Subcutaneous adipose tissue (tissue), 4 donors: ENCODE measurements around the gene ITGB3. TPM values are rescaled to one million over a fixed set of nuclear protein-coding genes. Genes with fewer than 3 reads are reported as not detected.

ENCODE experiments used
- CTCF ChIP-seq: fragments of 450-650 bp; IDR thresholded peaks from one replicate; pipeline ENCODE4 v1.5.1; 2016; ENCODE audit warnings: low read depth, mild to moderate bottlenecking, control low read depth, antibody characterized with exemption, moderate library complexity
- total RNA-seq, 4 donors: library from RNA; depleted of rRNA; stranded (reverse); fragments of >200 nt; gene quantifications; one replicate each; pipeline ENCODE4 v1.1.0, GENCODE V29; 2016

ITGB3 gene
- total RNA-seq, 4 donors from 2014 or later, result 9.8 to 22.6 (median 13.8) TPM

- no peak for TF ChIP-seq CTCF
Measured at GRCh38 chr17:47299239-47299910, 45.7 kb downstream of the ITGB3 start.

DNA sequence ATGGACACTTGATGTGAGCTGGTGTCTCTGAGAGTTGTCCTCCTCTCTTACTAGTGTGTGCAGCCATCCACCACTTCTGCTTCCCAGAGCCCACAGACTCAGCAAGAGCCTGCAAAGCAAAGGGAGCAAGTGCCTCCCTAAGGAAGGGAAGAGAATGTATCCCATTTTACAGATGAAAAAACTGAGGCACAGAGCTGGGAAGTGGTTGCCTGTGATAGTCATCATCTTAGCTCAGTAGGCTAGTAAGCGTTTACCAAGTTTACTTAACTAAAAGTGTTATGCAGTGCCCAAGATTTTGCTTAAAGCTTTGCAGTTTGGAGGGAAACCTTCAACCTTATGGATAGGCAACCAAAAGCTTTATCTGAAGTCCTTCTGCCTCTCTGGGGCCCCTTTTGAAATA, 47.1 kb downstream of the ITGB3 start:
- TF ChIP-seq CTCF, result no peak

- TF ChIP-seq CTCF, result no peak
Measured at GRCh38 chr17:47301161-47301560, 47.5 kb downstream of the ITGB3 start.

GRCh38 chr17:47301831-47302230, 48.2 kb downstream of the ITGB3 start:
- TF ChIP-seq CTCF, result no peak

- TF ChIP-seq CTCF, result no peak
Measured at GRCh38 chr17:47304186-47304585, 50.6 kb downstream of the ITGB3 start.

DNA sequence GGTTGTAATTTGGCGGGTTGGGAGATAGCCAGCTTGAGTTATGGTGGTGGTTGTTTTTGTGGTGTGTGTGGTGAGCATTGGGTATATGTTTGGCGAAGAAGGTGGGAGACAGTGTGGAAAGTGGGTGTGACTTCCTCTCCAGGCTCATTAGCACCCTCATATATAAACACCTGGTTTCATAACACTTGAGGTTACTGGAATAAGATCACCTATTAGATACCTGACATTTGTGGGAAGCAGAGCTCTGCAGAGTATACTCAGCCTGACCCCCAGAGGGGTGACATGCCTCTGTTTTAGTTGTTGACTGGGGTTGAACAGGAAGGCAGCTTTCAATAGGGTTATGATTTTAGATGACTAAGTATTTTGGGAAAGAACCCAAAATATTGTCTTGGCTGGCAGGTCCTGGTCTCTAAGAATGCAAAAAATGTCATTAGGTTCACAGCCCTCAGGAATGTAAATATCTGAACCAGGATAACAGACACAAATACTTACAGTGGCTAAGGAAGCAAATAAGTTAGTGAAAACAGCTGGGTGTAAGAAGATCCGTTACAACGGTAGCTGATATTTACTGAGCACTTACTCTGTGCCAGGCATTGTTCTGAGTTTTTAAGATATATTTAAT, 51.8 kb downstream of the ITGB3 start:
- no peak for TF ChIP-seq CTCF

- TF ChIP-seq CTCF, result no peak
Measured at GRCh38 chr17:47310186-47310733, 56.6 kb downstream of the ITGB3 start.
